NCI-H526 (cell line): ENCODE data around the gene SYNGR1.

Experiments used
- DNase-seq, 2 experiments: peaks; one replicate each; lab custom pipeline; 2025; lab: John Stamatoyannopoulos, UW

SYNGR1 gene

GRCh38 chr22:39371732-39372131 is 21.9 kb downstream of the SYNGR1 start:
- no peak for DNase-seq

GRCh38 chr22:39374191-39374590 is 24.4 kb downstream of the SYNGR1 start:
- no peak for DNase-seq

- no peak for DNase-seq
These were observed 25.0 kb downstream of the SYNGR1 start for GRCh38 chr22:39374801-39375200.

- no peak for DNase-seq
These were observed 25.9 kb downstream of the SYNGR1 start for GRCh38 chr22:39375646-39376045.

- DNase-seq, result no peak
These were observed 30.3 kb downstream of the SYNGR1 start for GRCh38 chr22:39379756-39380730.

GRCh38 chr22:39381009-39381755 is 31.4 kb downstream of the SYNGR1 start:
- DNase-seq, result no peak

GRCh38 chr22:39381930-39382329 is 32.1 kb downstream of the SYNGR1 start:
- DNase-seq, result no peak

GRCh38 chr22:39382410-39382809 is 32.6 kb downstream of the SYNGR1 start:
- DNase-seq, result no peak

GRCh38 chr22:39383841-39384625 is 34.2 kb downstream of the SYNGR1 start:
- DNase-seq, result no peak

GRCh38 chr22:39384750-39385480 is 35.1 kb downstream of the SYNGR1 start:
- DNase-seq, result peak; percentile 20 to 76

- DNase-seq, result peak; percentile 28 to 86
These were observed 38.6 kb downstream of the SYNGR1 start for GRCh38 chr22:39388261-39389011.

- DNase-seq, result no peak
These were observed 39.6 kb downstream of the SYNGR1 start for GRCh38 chr22:39389420-39389819.

GRCh38 chr22:39392341-39392948 is 42.7 kb downstream of the SYNGR1 start:
- no peak for DNase-seq

- DNase-seq, result no peak
These were observed 46.4 kb downstream of the SYNGR1 start for GRCh38 chr22:39395936-39396796.

GRCh38 chr22:39396797-39397195 is 47.0 kb downstream of the SYNGR1 start:
- DNase-seq, result no peak

- no peak for DNase-seq
These were observed 51.5 kb downstream of the SYNGR1 start for GRCh38 chr22:39401301-39401631.

GRCh38 chr22:39405346-39406085 is 55.7 kb downstream of the SYNGR1 start:
- no peak for DNase-seq

GRCh38 chr22:39408173-39408572 is 58.4 kb downstream of the SYNGR1 start:
- no peak for DNase-seq

- no peak for DNase-seq
These were observed 59.0 kb downstream of the SYNGR1 start for GRCh38 chr22:39408807-39409206.
